Mucosa of rectum (tissue), 2 donors: ENCODE results near the gene PDE6A.
A peak's percentile ranks its signal among the peaks of the same experiment; 100 is the strongest.

Experiments
- H3K27ac ChIP-seq, 2 donors: one replicate each; pipeline ENCODE4 v1.7.0; 2013; ENCODE audit warnings: inconsistent platforms in 2 of 2, low read depth in 2 of 2, low read length in 2 of 2
- H3K27me3 ChIP-seq, 2 donors: one replicate each; pipeline ENCODE4 v1.7.0; 2013; ENCODE audit warnings: low read length in 2 of 2; ENCODE audit not compliant: control insufficient read depth in 2 of 2, insufficient read depth in 2 of 2
- H3K36me3 ChIP-seq, 2 donors: one replicate each; pipeline ENCODE4 v1.7.0; 2013; ENCODE audit warnings: low read length in 2 of 2; ENCODE audit not compliant: control insufficient read depth in 2 of 2, insufficient read depth in 2 of 2
- H3K4me1 ChIP-seq, 2 donors: one replicate each; pipeline ENCODE4 v1.7.0; 2013; ENCODE audit warnings: low read length in 2 of 2, mild to moderate bottlenecking in 1 of 2; ENCODE audit not compliant: control insufficient read depth in 2 of 2, insufficient read depth in 2 of 2
- H3K4me3 ChIP-seq, 2 donors: one replicate each; pipeline ENCODE4 v1.7.0; 2013; ENCODE audit warnings: low read length in 2 of 2
- H3K9ac ChIP-seq, 2 donors: one replicate each; pipeline ENCODE4 v1.7.0; 2013; ENCODE audit warnings: low read length in 2 of 2, low read depth in 1 of 2, mild to moderate bottlenecking in 1 of 2
- H3K9me3 ChIP-seq, 2 donors: one replicate each; pipeline ENCODE4 v1.7.0; 2013; ENCODE audit warnings: low read length in 2 of 2; ENCODE audit not compliant: control insufficient read depth in 2 of 2
- donor health status: healthy.
- donor health status: Normal muscosa, but diverticular disease.

The PDE6A gene

GRCh38 chr5:149940077-149940574 is 4.5 kb downstream of the PDE6A start:
- Histone ChIP-seq H3K9me3 (no peaks in the 10 kb centered on the region), H3K27ac (peak overlapping the region; percentile 2 to 38), H3K36me3 (no peaks in the 10 kb centered on the region), H3K4me1 (peaks cover 43 to 70% of the 10 kb centered on the region in 2 donors), H3K9ac (no peak overlapping the region), H3K4me3 (no peak overlapping the region), H3K27me3 (no peaks in the 10 kb centered on the region)

DNA sequence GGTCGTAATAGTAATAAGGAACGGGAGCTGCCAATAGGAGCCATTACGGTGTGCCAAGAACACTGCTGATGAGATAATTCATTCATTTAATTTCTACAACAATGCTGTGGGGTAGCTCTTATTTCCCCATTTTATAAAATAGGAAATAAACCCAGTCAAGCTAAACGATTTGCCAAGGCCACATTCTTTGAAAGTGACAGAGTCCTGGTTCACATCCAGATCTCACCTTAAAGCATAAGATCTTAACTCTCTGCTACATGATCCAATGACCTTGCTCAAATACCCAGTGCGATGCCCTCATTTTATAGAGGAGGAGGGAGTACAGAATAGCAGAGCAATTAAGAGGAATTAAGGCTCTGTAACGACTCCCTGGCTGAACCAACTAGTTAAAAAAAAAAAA is 5.0 kb downstream of the PDE6A start:
- H3K9ac ChIP-seq, result no peak overlapping the region
- no peaks in the 10 kb centered on the region for H3K9me3 ChIP-seq
- H3K4me3 ChIP-seq, result no peak overlapping the region
- H3K27me3 ChIP-seq, result no peaks in the 10 kb centered on the region
- H3K27ac ChIP-seq, result peak overlapping the region; percentile 38 to 44
- H3K4me1 ChIP-seq, result peaks cover 39 to 64% of the 10 kb centered on the region in 2 donors
- H3K36me3 ChIP-seq, result no peaks in the 10 kb centered on the region

DNA sequence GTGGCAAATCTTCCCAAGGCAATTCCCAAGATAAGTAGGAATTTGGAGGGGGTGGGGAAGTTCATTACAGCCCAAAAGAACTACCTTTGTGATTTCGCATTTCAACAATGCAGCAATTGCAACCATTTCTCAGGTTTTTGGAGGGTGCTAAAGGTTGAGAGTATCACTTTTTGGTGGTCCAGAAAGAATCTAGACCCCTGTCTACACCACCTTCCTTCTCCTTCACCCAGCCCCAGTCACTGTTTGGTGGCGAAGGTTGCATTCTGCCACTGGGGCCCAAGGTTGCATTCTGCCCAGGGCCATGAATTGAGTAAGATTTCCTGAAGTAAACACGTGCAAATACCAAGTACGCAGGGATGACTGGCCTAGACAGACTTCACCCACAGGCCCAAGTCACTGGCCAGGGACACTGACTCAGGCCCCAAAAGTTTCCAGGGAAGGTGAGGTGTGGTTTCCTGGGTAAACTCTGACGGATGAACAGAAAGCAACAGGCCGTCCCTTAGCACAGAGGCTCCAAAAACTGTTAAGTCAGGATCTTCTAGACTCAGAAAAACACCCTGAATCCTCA is 5.7 kb downstream of the PDE6A start:
- H3K27ac ChIP-seq, result peak overlapping the region; percentile 38 to 44
- H3K4me3 ChIP-seq, result no peak overlapping the region
- no peaks in the 10 kb centered on the region for H3K36me3 ChIP-seq
- no peak overlapping the region for H3K9ac ChIP-seq
- H3K27me3 ChIP-seq, result no peaks in the 10 kb centered on the region
- H3K9me3 ChIP-seq, result no peaks in the 10 kb centered on the region
- H3K4me1 ChIP-seq, result peaks cover 34 to 57% of the 10 kb centered on the region in 2 donors

DNA sequence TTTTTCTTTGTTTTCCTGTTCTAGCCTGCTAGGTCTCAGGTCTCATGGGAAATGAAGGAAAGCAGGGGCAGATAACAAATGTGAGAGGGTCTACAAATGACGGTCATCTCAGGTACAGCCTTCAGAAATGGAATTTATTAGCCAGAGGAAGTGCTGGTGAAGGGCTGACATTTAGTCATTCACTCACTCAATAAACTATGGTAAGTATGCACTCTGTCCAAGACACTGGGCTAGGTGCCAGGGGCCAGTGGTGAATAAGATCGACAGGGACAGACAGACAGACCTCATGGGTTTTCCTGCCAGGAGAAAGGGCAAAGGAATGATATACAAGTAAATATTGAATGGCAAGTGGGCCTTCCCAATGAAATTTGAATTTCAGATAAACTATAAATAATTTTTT is 6.3 kb downstream of the PDE6A start:
- H3K4me1 ChIP-seq, result peaks cover 34 to 51% of the 10 kb centered on the region in 2 donors
- H3K9ac ChIP-seq, result no peak overlapping the region
- H3K27me3 ChIP-seq, result no peaks in the 10 kb centered on the region
- H3K4me3 ChIP-seq, result no peak overlapping the region
- no peaks in the 10 kb centered on the region for H3K9me3 ChIP-seq
- peak overlapping the region; percentile 49 to 68 for H3K27ac ChIP-seq
- H3K36me3 ChIP-seq, result no peaks in the 10 kb centered on the region

GRCh38 chr5:149937610-149938009 is 7.0 kb downstream of the PDE6A start:
- peak overlapping the region; percentile 49 to 68 for H3K27ac ChIP-seq
- H3K9me3 ChIP-seq, result no peaks in the 10 kb centered on the region
- H3K4me3 ChIP-seq, result no peak overlapping the region
- peaks cover 34 to 50% of the 10 kb centered on the region in 2 donors for H3K4me1 ChIP-seq
- H3K9ac ChIP-seq, result no peak overlapping the region
- H3K36me3 ChIP-seq, result no peaks in the 10 kb centered on the region
- no peaks in the 10 kb centered on the region for H3K27me3 ChIP-seq

DNA sequence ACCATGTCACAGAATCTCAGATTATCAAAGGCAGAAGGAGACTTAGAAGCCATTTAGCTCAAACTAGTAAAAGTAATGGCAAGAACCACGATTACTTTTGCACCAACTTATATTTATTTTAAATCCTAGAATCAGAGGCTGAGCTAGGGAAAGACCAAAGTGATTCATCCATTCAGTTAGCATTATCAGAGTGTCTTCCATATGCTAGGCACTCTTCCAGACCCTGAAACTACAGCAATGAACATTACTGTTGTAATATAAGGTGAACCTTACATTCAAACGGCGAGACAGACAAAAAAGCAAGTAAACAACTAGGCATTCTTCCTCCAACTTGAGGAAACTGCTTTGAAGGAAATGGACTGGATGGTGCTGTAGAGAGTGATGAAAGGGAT is 7.9 kb downstream of the PDE6A start:
- no peaks in the 10 kb centered on the region for H3K27me3 ChIP-seq
- H3K4me1 ChIP-seq, result peaks cover 28 to 44% of the 10 kb centered on the region in 2 donors
- no peaks in the 10 kb centered on the region for H3K9me3 ChIP-seq
- H3K4me3 ChIP-seq, result no peak overlapping the region
- no peak overlapping the region for H3K27ac ChIP-seq
- no peaks in the 10 kb centered on the region for H3K36me3 ChIP-seq
- H3K9ac ChIP-seq, result no peak overlapping the region

DNA sequence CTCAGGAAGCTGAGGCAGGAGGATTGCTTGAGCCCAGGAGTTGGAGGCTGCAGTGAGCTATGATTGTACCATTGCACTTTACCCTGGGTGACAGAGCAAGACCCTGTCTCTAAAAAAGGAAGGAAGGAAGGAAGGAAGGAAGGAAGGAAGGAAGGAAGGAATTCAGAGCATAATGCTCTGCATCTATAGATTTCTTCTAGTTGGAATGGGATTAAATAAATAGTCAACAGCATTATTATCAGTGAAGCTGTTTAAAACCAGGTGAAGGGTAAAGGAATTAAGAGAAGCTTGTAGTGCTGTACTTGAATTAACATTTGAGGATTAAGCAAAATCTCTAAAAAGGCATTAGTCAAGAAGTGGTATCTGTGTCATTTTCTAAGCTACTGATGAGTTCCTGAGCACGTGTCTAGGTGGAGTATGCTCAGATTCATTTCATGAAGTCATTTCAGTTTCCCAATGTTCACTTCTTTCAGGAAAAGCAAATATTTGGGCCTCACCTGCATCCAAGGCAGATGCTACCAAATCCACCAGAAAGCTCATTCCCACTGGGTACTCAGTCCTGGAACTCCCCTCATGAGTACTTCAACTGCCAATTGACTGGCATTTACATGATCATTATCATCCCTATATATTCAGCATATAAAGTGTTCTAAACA is 8.4 kb downstream of the PDE6A start:
- Histone ChIP-seq H3K4me3 (no peak overlapping the region), H3K4me1 (peaks cover 28 to 38% of the 10 kb centered on the region in 2 donors), H3K36me3 (no peaks in the 10 kb centered on the region), H3K9me3 (no peaks in the 10 kb centered on the region), H3K27me3 (no peaks in the 10 kb centered on the region), H3K9ac (no peak overlapping the region), H3K27ac (no peak overlapping the region)

- Histone ChIP-seq H3K4me1 (peaks cover 23 to 35% of the 10 kb centered on the region in 2 donors), H3K36me3 (no peaks in the 10 kb centered on the region), H3K27me3 (no peaks in the 10 kb centered on the region), H3K4me3 (no peak overlapping the region), H3K27ac (no peak overlapping the region), H3K9me3 (no peaks in the 10 kb centered on the region), H3K9ac (no peak overlapping the region)
Observed at GRCh38 chr5:149935431-149935901, 9.1 kb downstream of the PDE6A start.

DNA sequence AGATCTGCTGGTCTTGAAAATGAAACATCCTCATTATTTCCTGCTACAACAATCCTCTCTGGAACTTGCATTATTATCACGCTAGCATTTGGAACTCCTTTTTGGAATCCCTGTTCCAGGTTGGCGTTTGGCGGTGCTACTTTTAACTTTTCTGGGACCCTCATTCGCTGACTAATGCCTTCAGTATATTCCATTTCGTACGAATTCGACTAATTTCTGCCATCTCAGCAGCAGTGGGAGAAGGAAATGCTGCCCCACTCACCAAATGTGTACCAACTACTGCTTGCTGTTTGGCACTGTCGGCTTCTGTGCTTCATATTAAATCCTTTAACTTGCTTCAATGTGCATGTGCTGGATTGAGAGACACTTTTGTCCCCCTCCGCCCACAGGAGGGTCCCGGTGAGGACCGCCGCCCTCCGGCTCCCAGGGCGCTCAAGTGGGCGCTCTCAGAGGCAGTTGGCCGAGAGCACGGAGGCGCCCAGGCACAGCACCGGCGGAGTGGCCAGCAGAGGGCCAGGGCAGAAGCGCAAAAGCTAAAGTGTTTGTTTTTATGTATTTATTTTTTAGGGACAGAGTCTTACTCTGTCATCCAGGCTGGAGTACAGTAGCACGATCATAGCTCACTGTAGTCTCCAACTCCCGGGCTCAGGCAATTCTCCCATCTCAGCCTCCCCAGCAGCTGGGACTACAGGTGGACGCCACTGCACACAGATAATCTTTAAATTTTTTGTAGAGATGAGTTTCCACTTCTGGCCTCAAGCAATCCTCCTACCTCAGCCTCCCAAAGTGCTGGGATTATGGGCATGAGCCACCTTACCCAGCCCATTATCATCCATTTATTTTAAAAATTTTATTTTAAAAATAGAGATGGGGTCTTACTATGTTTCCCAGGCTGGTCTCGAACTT is 11.9 kb downstream of the PDE6A start:
- no peak overlapping the region for H3K9ac ChIP-seq
- H3K27ac ChIP-seq, result no peak overlapping the region
- no peaks in the 10 kb centered on the region for H3K27me3 ChIP-seq
- no peaks in the 10 kb centered on the region for H3K9me3 ChIP-seq
- H3K36me3 ChIP-seq, result no peaks in the 10 kb centered on the region
- H3K4me3 ChIP-seq, result peak overlapping the region in 1 of 2 donors; percentile 10
- peaks cover 4 to 18% of the 10 kb centered on the region in 2 donors for H3K4me1 ChIP-seq

GRCh38 chr5:149931992-149932436 is 12.6 kb downstream of the PDE6A start:
- H3K9ac ChIP-seq, result no peak overlapping the region
- no peaks in the 10 kb centered on the region for H3K27me3 ChIP-seq
- peaks cover under 1 to 12% of the 10 kb centered on the region in 2 donors for H3K4me1 ChIP-seq
- no peaks in the 10 kb centered on the region for H3K36me3 ChIP-seq
- H3K9me3 ChIP-seq, result no peaks in the 10 kb centered on the region
- peak overlapping the region in 1 of 2 donors; percentile 10 for H3K4me3 ChIP-seq
- no peak overlapping the region for H3K27ac ChIP-seq
